ENCODE measurements around the gene MICAL2.

- no peak for TF ChIP-seq CTCF (IDR thresholded peaks at IDR 0.05)
- TF ChIP-seq POLR2A (IDR thresholded peaks at IDR 0.05): no peak
Observed at GRCh38 chr11:12216041-12216451, 105.7 kb downstream of the MICAL2 start.
